DMS 273 (cell line): ENCODE data around the gene CFAP74.
A peak's percentile ranks its signal among the peaks of the same experiment; 100 is the strongest.

Experiments
- DNase-seq: peaks from one replicate; lab custom pipeline; 2025; ENCODE audit not compliant: unreplicated experiment; lab: John Stamatoyannopoulos, UW

CFAP74 gene

GRCh38 chr1:1929102-1929638 lies 74.4 kb downstream of the CFAP74 start:
- no peak for DNase-seq

DNA sequence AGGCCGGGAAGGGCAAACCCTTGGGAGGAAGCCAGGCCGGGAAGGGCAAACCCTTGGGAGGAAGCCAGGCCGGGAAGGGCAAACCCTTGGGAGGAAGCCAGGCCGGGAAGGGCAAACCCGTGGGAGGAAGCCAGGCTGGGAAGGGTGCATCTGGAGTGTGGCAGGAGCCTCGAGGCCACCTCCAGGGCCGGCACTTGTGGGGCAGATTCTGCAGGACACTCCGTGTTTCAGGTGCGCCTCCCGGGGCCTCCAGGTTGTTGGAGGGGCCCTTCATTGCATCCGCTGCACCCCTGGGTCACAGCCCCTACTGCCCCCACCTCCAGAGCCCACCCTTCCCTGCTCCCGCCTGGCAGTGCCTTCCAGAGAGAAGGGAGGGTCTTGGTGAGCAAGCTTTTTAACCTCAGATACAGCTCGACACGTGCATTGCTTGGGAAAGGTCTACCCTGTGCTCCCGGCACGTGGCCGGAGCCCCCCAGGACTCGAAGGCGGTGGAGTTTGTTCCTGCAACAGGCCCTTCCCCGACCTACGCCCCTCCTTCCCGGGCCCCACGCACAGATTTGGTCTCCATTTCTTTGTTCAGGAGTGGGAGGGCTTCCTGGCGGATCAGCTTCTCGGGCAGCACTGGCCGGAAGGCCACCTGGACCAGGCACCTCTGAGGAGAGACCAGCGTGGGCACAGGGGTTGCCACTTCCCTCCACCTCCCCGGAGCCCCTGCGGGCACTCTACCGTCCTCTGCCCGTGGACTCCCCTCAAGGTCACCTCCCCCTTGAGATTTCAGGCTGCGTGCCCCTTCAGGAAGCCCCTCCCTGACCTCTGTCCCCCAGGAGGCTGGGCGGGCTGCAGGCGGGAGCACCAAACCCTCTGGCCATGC lies 75.1 kb downstream of the CFAP74 start:
- peak; percentile 56 for DNase-seq

DNA sequence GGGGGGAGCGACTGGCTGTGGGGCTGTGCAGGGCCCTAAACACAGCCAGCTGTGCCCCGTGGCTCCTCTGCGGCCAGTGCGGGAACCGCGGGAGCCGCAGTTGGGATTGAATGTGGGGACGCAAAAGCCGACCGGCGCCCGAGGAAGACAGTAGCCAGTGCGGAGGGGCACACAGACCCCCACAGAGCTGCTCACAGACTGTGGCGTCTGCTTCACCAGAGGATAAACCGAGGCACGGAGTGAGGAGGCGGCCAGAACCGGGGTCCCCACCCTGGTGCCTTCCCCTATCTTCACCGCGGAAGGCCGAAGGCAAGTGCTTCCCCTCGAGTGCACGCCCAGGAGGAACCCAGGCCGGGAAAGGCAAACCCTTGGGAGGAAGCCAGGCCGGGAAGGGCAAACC lies 75.8 kb downstream of the CFAP74 start:
- DNase-seq: peak; percentile 53

DNA sequence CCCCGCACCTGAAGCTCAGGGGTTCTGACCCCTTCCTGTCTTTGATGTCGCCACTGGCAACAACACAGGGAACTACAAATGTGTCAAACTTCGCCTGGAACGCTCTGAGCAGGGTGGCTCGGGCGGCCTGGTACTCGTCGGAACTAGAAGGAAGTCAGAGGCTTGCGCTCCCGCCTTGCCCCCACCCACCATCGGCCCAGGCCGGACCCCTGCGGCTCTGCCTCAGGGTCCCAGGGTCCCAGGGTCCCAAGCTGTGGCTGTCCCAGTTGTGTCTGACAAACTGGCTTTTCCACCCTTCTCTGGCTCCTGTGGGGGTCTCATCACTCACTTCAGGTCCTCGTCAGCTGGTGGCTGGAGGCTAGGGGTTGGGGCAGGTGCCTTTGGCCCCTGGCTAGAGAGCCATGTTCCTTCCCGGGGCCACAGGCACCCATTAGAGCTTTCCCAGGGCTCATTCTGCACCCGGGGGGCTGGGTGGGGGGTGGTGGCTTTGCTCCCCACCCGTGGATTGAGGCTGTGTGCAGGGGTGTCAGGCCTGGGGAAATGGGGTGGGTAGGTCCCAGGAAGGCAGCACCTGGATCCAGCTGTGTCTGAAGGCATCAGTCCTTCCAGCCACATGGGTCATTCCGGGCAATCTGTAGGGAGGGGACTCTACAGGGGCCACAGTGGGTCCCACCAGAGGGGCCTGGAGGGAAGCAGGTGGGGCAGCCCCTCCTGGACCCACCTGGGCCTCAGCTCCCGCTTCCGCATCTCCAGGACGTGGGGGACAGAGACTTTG lies 76.5 kb downstream of the CFAP74 start:
- no peak for DNase-seq

- no peak for DNase-seq
Measured at GRCh38 chr1:1926346-1926811, 77.2 kb downstream of the CFAP74 start.

GRCh38 chr1:1925437-1926345 lies 77.9 kb downstream of the CFAP74 start:
- DNase-seq: no peak

DNA sequence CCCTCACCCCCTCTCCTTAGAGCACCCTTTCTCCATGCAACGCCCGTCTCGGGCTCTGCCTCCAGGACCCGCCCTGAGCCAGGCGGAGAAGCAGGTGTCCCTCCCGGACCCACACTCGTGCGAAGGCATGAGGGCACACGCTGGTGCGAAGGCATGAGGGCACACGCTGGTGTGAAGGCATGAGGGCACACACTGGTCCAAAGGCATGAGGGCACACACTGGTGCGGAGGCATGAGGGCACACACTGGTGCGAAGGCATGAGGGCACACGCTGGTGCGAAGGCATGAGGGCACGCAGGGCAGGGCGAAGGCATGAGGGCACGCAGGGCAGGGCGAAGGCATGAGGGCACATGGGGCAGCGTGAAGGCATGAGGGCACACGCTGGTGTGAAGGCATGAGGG lies 78.7 kb downstream of the CFAP74 start:
- no peak for DNase-seq

GRCh38 chr1:1924386-1924785 lies 79.2 kb downstream of the CFAP74 start:
- no peak for DNase-seq

DNA sequence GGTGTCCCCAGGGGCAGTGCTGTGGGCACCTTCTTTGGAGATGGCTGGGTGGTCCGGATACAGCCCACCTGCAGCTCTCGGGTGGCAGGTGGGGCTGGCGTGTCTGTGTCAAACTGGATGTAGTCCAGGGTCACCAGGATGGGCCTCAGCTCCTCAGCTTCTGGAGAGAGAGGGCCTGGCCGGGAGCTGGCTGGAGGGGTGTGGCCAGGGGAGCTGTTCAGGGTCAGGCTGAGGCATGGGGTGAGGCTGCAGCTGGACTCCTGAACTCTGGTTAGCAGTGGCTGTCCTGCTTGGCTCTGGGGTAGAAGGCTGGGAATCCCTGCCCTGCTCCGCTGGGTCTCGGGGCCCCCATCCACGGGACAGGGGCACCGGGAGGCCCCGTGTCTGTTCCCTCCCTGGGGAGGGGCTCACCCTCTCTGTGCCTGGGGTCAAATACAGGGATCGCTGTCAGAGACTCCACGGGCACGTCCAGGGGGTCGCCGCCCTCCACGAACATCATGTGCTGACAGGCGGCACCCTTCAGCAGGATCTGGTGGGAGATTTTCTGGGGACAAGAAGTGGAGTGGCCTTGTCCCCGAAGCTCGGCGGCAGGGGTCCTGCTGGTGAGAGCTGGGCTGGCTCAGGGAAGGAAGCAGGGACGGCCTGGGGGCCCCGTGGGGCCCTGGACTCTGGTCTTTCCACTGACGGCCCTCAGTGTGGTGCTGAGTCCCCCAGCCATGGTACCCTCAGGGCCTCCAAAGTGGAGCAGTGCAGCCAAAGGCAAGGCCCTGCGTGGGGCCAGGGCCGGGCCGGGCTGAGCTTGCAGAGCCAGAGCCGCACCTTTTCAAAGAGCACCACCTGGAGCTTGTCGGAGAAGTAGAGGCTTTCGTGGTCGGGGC lies 80.4 kb downstream of the CFAP74 start:
- DNase-seq: peak; percentile 43

DNA sequence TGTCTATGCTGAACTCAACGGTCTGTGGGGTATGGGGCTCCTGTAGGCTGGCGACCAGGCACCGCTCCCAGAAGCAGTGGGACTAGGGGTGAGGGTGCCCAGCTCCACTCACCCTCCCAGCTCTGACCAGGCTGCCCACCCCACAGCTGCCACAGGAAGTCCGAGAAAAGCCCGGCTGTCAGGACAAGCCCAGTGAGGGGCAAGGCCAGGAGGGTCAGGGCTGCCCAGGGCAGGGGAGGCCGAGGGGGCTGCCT lies 81.0 kb downstream of the CFAP74 start:
- DNase-seq: no peak

GRCh38 chr1:1921901-1922701 lies 81.5 kb downstream of the CFAP74 start:
- no peak for DNase-seq

GRCh38 chr1:1921459-1921862 lies 82.1 kb downstream of the CFAP74 start:
- DNase-seq: no peak

DNA sequence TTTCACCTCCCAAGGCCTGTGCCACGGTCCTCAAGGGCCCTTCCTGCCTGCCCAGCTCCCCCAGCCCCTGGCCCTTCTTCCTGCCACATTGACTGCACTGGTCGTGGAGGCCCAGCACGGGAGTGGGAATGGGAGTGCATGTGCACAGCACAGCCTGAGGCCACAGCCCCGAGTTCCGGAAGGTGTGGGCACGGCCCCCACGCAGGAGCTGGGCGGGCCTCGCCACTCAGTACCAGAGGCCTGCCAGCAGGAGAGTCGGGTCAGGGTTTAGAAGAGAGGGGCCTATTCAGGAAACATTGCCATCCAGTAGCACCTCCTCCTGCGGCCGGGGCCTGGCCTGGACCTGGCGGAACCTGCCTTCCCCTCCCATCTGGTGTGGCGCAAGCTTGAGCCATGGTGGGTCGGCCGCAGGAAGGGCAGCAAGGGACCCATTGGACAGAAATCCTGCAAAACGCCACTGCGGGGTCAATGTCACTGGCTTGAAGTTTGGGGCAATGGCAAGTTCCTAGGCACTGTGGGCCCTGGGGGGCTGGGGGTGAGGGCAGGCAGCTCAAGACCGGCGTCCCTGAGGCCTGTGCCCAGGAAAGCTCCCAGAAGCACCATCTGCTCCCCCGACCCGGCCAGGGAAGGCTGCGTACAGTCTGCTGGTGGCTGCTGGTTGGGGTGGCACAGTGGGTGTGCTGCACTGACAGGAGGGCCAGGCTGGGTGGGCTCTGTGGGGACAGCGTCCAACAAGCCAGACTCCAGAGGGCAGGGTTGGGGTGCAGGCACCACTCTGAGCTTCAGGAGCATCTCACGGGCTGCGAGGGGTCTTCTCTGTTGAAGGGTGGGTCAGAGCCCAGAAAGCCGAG lies 82.8 kb downstream of the CFAP74 start:
- DNase-seq: peak; percentile 68

GRCh38 chr1:1920057-1920607 lies 83.5 kb downstream of the CFAP74 start:
- DNase-seq: no peak

GRCh38 chr1:1919304-1920056 lies 84.1 kb downstream of the CFAP74 start:
- peak; percentile 99 for DNase-seq

DNA sequence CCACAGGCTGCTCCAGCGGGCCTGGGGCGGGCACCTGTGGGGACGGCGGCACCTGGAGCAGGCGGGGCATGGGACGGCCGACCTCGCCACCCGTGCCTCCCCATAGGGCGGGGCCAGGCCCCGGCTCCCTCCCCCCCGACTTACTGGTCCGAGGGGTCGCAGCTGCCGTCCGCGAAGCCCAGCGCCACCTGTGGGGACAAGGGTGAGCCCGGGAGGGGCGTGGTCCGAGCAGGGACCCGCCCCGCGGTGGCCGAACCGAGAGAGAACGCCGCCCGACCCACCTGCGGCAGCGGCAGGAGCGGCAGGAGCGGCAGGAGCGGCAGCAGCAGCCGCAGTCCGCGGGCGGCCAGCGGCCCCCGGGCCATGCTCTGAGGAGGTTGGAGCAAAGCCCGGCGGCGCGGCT lies 84.7 kb downstream of the CFAP74 start, which contains the start of gene TMEM52:
TMEM52 (minus strand) TSS at position 379 of the 403 bp plus-strand sequence; CDS start at position 365, 14 bp downstream.
- DNase-seq: no peak
